ENCODE data around the gene ACTL10. TPM values are rescaled to one million over a fixed set of nuclear protein-coding genes. Genes with fewer than 3 reads are reported as not detected.

ACTL10 gene
- total and polyA plus RNA-seq, 2 of the 13 experiments (the other 11 are each of a cell fraction or from before 2014, with no cell fraction given), result not detected

DNA sequence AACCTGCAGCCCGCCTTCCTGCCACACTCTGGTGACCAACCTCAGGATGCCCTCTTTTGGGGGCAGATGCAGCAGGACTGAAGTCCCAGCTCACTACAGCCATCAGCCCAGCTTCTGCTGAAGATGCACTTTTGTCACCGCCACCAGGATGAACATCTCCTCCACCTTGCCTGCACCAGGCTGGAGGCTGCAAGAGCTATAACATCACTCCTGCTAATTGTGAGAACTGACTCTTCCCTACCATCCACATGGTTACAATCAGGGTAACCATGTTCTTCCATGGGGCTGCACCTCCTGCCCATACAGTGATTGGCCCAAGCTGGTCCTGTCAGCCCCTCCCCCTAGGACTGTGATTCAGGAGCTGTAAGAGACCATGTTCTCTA lies 2.0 kb upstream of the ACTL10 start (continued):
- TF ChIP-seq, protein P1, sequence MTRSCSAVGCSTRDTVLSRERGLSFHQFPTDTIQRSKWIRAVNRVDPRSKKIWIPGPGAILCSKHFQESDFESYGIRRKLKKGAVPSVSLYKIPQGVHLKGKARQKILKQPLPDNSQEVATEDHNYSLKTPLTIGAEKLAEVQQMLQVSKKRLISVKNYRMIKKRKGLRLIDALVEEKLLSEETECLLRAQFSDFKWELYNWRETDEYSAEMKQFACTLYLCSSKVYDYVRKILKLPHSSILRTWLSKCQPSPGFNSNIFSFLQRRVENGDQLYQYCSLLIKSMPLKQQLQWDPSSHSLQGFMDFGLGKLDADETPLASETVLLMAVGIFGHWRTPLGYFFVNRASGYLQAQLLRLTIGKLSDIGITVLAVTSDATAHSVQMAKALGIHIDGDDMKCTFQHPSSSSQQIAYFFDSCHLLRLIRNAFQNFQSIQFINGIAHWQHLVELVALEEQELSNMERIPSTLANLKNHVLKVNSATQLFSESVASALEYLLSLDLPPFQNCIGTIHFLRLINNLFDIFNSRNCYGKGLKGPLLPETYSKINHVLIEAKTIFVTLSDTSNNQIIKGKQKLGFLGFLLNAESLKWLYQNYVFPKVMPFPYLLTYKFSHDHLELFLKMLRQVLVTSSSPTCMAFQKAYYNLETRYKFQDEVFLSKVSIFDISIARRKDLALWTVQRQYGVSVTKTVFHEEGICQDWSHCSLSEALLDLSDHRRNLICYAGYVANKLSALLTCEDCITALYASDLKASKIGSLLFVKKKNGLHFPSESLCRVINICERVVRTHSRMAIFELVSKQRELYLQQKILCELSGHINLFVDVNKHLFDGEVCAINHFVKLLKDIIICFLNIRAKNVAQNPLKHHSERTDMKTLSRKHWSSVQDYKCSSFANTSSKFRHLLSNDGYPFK (CRISPR knock-in tag; IDR thresholded peaks at IDR 0.05; ENCODE audit: borderline replicate concordance), result no peak; the same call in 1 of the 2 replicates
- TF ChIP-seq ZNF777 (CRISPR knock-in tag; IDR thresholded peaks at IDR 0.05) (no peak), RBM39 (IDR thresholded peaks at IDR 0.05; ENCODE audit: low read depth, low read length, poor library complexity, severe bottlenecking) (no peak), ZSCAN29 (CRISPR knock-in tag; conservative IDR thresholded peaks at IDR 0.05) (no peak), ZNF496 (CRISPR knock-in tag; IDR thresholded peaks at IDR 0.05; ENCODE audit: insufficient replicate concordance) (no peak), CBFB (CRISPR knock-in tag; IDR thresholded peaks at IDR 0.05) (no peak), GABPA (IDR thresholded peaks at IDR 0.05; ENCODE audit: low read depth, low read length) (no peak), GABPA (CRISPR knock-in tag; IDR thresholded peaks at IDR 0.05; ENCODE audit: low read depth) (no peak), ZNF430 (CRISPR knock-in tag; IDR thresholded peaks at IDR 0.05) (no peak), U2AF2 (IDR thresholded peaks at IDR 0.05; ENCODE audit: low read depth, low read length) (no peak), CBX2 (IDR thresholded peaks at IDR 0.05; ENCODE audit: low read depth, low read length) (no peak), CBX2 (CRISPR knock-in tag; IDR thresholded peaks at IDR 0.05; ENCODE audit: low read depth) (no peak), KDM3A (CRISPR knock-in tag; IDR thresholded peaks at IDR 0.05; ENCODE audit: low read depth) (no peak), KLF15 (CRISPR knock-in tag; IDR thresholded peaks at IDR 0.05; ENCODE audit: borderline replicate concordance) (no peak), SSRP1 (CRISPR knock-in tag; IDR thresholded peaks at IDR 0.05) (no peak)
- TF ChIP-seq, protein P2, sequence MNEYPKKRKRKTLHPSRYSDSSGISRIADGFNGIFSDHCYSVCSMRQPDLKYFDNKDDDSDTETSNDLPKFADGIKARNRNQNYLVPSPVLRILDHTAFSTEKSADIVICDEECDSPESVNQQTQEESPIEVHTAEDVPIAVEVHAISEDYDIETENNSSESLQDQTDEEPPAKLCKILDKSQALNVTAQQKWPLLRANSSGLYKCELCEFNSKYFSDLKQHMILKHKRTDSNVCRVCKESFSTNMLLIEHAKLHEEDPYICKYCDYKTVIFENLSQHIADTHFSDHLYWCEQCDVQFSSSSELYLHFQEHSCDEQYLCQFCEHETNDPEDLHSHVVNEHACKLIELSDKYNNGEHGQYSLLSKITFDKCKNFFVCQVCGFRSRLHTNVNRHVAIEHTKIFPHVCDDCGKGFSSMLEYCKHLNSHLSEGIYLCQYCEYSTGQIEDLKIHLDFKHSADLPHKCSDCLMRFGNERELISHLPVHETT (CRISPR knock-in tag; conservative IDR thresholded peaks at IDR 0.05), result no peak
- TF ChIP-seq, protein P3, sequence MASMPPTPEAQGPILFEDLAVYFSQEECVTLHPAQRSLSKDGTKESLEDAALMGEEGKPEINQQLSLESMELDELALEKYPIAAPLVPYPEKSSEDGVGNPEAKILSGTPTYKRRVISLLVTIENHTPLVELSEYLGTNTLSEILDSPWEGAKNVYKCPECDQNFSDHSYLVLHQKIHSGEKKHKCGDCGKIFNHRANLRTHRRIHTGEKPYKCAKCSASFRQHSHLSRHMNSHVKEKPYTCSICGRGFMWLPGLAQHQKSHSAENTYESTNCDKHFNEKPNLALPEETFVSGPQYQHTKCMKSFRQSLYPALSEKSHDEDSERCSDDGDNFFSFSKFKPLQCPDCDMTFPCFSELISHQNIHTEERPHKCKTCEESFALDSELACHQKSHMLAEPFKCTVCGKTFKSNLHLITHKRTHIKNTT (CRISPR knock-in tag; IDR thresholded peaks at IDR 0.05), result no peak
- TF ChIP-seq, protein P4, sequence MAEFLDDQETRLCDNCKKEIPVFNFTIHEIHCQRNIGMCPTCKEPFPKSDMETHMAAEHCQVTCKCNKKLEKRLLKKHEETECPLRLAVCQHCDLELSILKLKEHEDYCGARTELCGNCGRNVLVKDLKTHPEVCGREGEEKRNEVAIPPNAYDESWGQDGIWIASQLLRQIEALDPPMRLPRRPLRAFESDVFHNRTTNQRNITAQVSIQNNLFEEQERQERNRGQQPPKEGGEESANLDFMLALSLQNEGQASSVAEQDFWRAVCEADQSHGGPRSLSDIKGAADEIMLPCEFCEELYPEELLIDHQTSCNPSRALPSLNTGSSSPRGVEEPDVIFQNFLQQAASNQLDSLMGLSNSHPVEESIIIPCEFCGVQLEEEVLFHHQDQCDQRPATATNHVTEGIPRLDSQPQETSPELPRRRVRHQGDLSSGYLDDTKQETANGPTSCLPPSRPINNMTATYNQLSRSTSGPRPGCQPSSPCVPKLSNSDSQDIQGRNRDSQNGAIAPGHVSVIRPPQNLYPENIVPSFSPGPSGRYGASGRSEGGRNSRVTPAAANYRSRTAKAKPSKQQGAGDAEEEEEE (CRISPR knock-in tag; IDR thresholded peaks at IDR 0.05; ENCODE audit: borderline replicate concordance), result no peak
- TF ChIP-seq, protein P5, sequence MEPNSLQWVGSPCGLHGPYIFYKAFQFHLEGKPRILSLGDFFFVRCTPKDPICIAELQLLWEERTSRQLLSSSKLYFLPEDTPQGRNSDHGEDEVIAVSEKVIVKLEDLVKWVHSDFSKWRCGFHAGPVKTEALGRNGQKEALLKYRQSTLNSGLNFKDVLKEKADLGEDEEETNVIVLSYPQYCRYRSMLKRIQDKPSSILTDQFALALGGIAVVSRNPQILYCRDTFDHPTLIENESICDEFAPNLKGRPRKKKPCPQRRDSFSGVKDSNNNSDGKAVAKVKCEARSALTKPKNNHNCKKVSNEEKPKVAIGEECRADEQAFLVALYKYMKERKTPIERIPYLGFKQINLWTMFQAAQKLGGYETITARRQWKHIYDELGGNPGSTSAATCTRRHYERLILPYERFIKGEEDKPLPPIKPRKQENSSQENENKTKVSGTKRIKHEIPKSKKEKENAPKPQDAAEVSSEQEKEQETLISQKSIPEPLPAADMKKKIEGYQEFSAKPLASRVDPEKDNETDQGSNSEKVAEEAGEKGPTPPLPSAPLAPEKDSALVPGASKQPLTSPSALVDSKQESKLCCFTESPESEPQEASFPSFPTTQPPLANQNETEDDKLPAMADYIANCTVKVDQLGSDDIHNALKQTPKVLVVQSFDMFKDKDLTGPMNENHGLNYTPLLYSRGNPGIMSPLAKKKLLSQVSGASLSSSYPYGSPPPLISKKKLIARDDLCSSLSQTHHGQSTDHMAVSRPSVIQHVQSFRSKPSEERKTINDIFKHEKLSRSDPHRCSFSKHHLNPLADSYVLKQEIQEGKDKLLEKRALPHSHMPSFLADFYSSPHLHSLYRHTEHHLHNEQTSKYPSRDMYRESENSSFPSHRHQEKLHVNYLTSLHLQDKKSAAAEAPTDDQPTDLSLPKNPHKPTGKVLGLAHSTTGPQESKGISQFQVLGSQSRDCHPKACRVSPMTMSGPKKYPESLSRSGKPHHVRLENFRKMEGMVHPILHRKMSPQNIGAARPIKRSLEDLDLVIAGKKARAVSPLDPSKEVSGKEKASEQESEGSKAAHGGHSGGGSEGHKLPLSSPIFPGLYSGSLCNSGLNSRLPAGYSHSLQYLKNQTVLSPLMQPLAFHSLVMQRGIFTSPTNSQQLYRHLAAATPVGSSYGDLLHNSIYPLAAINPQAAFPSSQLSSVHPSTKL (CRISPR knock-in tag; IDR thresholded peaks at IDR 0.05), result no peak
- TF ChIP-seq, protein P6, sequence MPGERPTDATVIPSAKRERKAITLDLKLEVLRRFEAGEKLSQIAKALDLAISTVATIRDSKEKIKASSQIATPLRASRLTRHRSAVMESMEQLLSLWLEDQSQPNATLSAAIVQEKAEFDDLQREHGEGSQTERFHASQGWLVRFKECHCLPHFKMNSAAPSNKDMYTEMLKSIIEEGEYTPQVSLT (CRISPR knock-in tag; IDR thresholded peaks at IDR 0.05; ENCODE audit: borderline replicate concordance, low read depth), result no peak
